ENCODE measurements around the gene LIPC.

- TF ChIP-seq CTCF (IDR thresholded peaks at IDR 0.05 in 8 of 11, conservative IDR thresholded peaks at IDR 0.05 in 3 of 11) (no peak), POLR2A (IDR thresholded peaks at IDR 0.05) (no peak), POLR2AphosphoS5 (IDR thresholded peaks at IDR 0.05) (no peak)
These were observed 69.9 kb downstream of the LIPC start for GRCh38 chr15:58501636-58502188.

Data from spleen (tissue), 7 donors.